Activated CD8-positive, alpha-beta T cell treated with anti-CD3 and anti-CD28 coated beads, Interleukin-2, amount 10 ng/mL, durations not matched to agents 7 days and 5 days (primary cell): ENCODE data around the gene LNX2. TPM values are rescaled to one million over a fixed set of nuclear protein-coding genes. Genes with fewer than 3 reads are reported as not detected.
"Not testable (repeated sequence)": the region's sequence is repeated elsewhere in the genome, so short reads cannot be mapped to it uniquely, and the experiment has no call there.

Experiments
- ATAC-seq: fragments of 150-1000 bp; cut with Tn5 transposase; one replicate; pipeline ENCODE4 v1.10.0; 2021; ENCODE audit warnings: moderate library complexity
- CTCF ChIA-PET: fragments of 350-600 bp; sonication (Branson Sonifier 250); formaldehyde crosslinking; loops from one replicate; lab custom pipeline; 2021; ENCODE audit warnings: antibody characterized with exemption; lab: Charles Lee
- POLR2A ChIA-PET: fragments of 350-600 bp; sonication (Branson Sonifier 250); formaldehyde crosslinking; loops from one replicate; lab custom pipeline; 2021; ENCODE audit warnings: antibody characterized with exemption; lab: Charles Lee
- DNase-seq: peaks from one replicate; pipeline ENCODE4 v3.0.0-alpha.2; 2020
- H3K27ac Mint-ChIP-seq: one replicate; pipeline ENCODE4 v1.8.0; 2021; ENCODE audit warnings: mild to moderate bottlenecking, mixed read lengths
- H3K27me3 Mint-ChIP-seq: one replicate; pipeline ENCODE4 v1.8.0; 2021; ENCODE audit warnings: low read depth, mixed read lengths
- H3K36me3 Mint-ChIP-seq: one replicate; pipeline ENCODE4 v1.8.0; 2021; ENCODE audit warnings: low read depth, mixed read lengths
- H3K4me1 Mint-ChIP-seq: one replicate; pipeline ENCODE4 v1.8.0; 2021; ENCODE audit warnings: low read depth, mixed read lengths
- H3K4me3 Mint-ChIP-seq: one replicate; pipeline ENCODE4 v1.8.0; 2021; ENCODE audit warnings: mild to moderate bottlenecking, mixed read lengths
- H3K9me3 Mint-ChIP-seq: one replicate; pipeline ENCODE4 v1.8.0; 2022; ENCODE audit warnings: mixed read lengths; ENCODE audit not compliant: insufficient read depth
- total RNA-seq, 2 experiments: library from RNA; stranded (reverse); gene quantifications; one replicate each; pipeline ENCODE4 v1.2.3, GENCODE V29; 2021

LNX2 gene
- total RNA-seq, 2 experiments from 2014 or later: 7.1 to 7.6 TPM

GRCh38 chr13:27636589-27637288 lies 16.4 kb upstream of the LNX2 start:
- Mint-ChIP-seq H3K9me3 (no peaks in the 10 kb centered on the region), H3K27ac (peak overlapping the region; percentile 45), H3K36me3 (peaks cover 24% of the 10 kb centered on the region), H3K27me3 (no peaks in the 10 kb centered on the region), H3K4me1 (peaks cover 22% of the 10 kb centered on the region), H3K4me3 (no peak overlapping the region)
- ATAC-seq (no peak), DNase-seq (no peak)
- CTCF ChIA-PET: no interaction called here
- POLR2A ChIA-PET: interaction anchor here (0.6 to 1.1 kb wide), 2 partner anchors 14 to 17 kb away, joined by 3 to 4 read pairs; no protein-coding TSS in a partner anchor

- ChIA-PET CTCF (interaction anchor here (1.4 kb wide), 1 partner anchor 12 kb away, joined by 5 read pairs; no protein-coding TSS in a partner anchor), POLR2A (interaction anchor here (0.8 kb wide), 1 partner anchor 9 kb away, joined by 3 read pairs; no protein-coding TSS in a partner anchor)
- Mint-ChIP-seq H3K27me3 (no peaks in the 10 kb centered on the region), H3K4me3 (no peak overlapping the region), H3K36me3 (peaks cover 34% of the 10 kb centered on the region), H3K4me1 (peaks cover 30% of the 10 kb centered on the region), H3K27ac (no peak overlapping the region), H3K9me3 (no peaks in the 10 kb centered on the region)
- ATAC-seq (no peak), DNase-seq (no peak)
Observed at GRCh38 chr13:27635266-27635665, 14.9 kb upstream of the LNX2 start.

GRCh38 chr13:27634791-27635190 lies 14.5 kb upstream of the LNX2 start:
- Mint-ChIP-seq H3K9me3 (no peaks in the 10 kb centered on the region), H3K27me3 (no peaks in the 10 kb centered on the region), H3K27ac (no peak overlapping the region), H3K4me3 (no peak overlapping the region), H3K36me3 (peaks cover 36% of the 10 kb centered on the region), H3K4me1 (peaks cover 32% of the 10 kb centered on the region)
- ATAC-seq: no peak
- ChIA-PET CTCF (interaction anchor here (1.4 kb wide), 1 partner anchor 12 kb away, joined by 5 read pairs; no protein-coding TSS in a partner anchor), POLR2A (interaction anchor here (0.8 kb wide), 1 partner anchor 8 kb away, joined by 3 read pairs; no protein-coding TSS in a partner anchor)
- DNase-seq: no peak

- DNase-seq (no peak), ATAC-seq (no peak)
- ChIA-PET CTCF (interaction anchor here (0.7 to 1.4 kb wide), 2 partner anchors 9 to 11 kb away, joined by 3 to 5 read pairs; no protein-coding TSS in a partner anchor), POLR2A (interaction anchor here (0.8 kb wide), 1 partner anchor 8 kb away, joined by 3 read pairs; no protein-coding TSS in a partner anchor)
- Mint-ChIP-seq H3K36me3 (peaks cover 36% of the 10 kb centered on the region), H3K27ac (no peak overlapping the region), H3K9me3 (no peaks in the 10 kb centered on the region), H3K4me1 (peaks cover 32% of the 10 kb centered on the region), H3K27me3 (no peaks in the 10 kb centered on the region), H3K4me3 (no peak overlapping the region)
Observed at GRCh38 chr13:27634231-27634630, 13.9 kb upstream of the LNX2 start.

GRCh38 chr13:27632648-27633047 lies 12.3 kb upstream of the LNX2 start:
- H3K4me3 Mint-ChIP-seq: no peak overlapping the region
- no peaks in the 10 kb centered on the region for H3K27me3 Mint-ChIP-seq
- DNase-seq (no peak), ATAC-seq (no peak)
- H3K36me3 Mint-ChIP-seq: peaks cover 42% of the 10 kb centered on the region
- ChIA-PET CTCF (interaction anchor here (1.1 to 2.3 kb wide), 4 partner anchors 9 to 198 kb away, joined by 3 to 4 read pairs (median 4); partner anchors contain the start of gene POLR1D), POLR2A (no interaction called here)
- peaks cover 31% of the 10 kb centered on the region for H3K4me1 Mint-ChIP-seq
- no peaks in the 10 kb centered on the region for H3K9me3 Mint-ChIP-seq
- no peak overlapping the region for H3K27ac Mint-ChIP-seq

GRCh38 chr13:27632214-27632613 lies 11.9 kb upstream of the LNX2 start:
- no peaks in the 10 kb centered on the region for H3K27me3 Mint-ChIP-seq
- ATAC-seq (no peak), DNase-seq (no peak)
- CTCF ChIA-PET: interaction anchor here (1.1 to 2.3 kb wide), 4 partner anchors 9 to 198 kb away, joined by 3 to 4 read pairs (median 4); partner anchors contain the start of gene POLR1D
- H3K36me3 Mint-ChIP-seq: peaks cover 45% of the 10 kb centered on the region
- no peak overlapping the region for H3K27ac Mint-ChIP-seq
- H3K9me3 Mint-ChIP-seq: no peaks in the 10 kb centered on the region
- POLR2A ChIA-PET: no interaction called here
- peaks cover 32% of the 10 kb centered on the region for H3K4me1 Mint-ChIP-seq
- H3K4me3 Mint-ChIP-seq: no peak overlapping the region

GRCh38 chr13:27631665-27632064 lies 11.3 kb upstream of the LNX2 start:
- Mint-ChIP-seq H3K27me3 (no peaks in the 10 kb centered on the region), H3K4me1 (peaks cover 31% of the 10 kb centered on the region), H3K9me3 (no peaks in the 10 kb centered on the region), H3K27ac (no peak overlapping the region), H3K36me3 (peaks cover 47% of the 10 kb centered on the region), H3K4me3 (no peak overlapping the region)
- ATAC-seq (no peak), DNase-seq (no peak)
- ChIA-PET POLR2A (no interaction called here), CTCF (interaction anchor here (1.1 to 2.3 kb wide), 3 partner anchors 10 to 199 kb away, joined by 3 to 4 read pairs (median 4); partner anchors contain the start of gene POLR1D)

- DNase-seq: no peak
- no peak for ATAC-seq
- H3K27ac Mint-ChIP-seq: no peak overlapping the region
- H3K27me3 Mint-ChIP-seq: no peaks in the 10 kb centered on the region
- POLR2A ChIA-PET: no interaction called here
- H3K9me3 Mint-ChIP-seq: no peaks in the 10 kb centered on the region
- CTCF ChIA-PET: no interaction called here
- H3K4me1 Mint-ChIP-seq: peaks cover 30% of the 10 kb centered on the region
- H3K4me3 Mint-ChIP-seq: no peak overlapping the region
- peaks cover 50% of the 10 kb centered on the region for H3K36me3 Mint-ChIP-seq
Observed at GRCh38 chr13:27631156-27631555, 10.8 kb upstream of the LNX2 start.

- CTCF ChIA-PET: interaction anchor here (0.8 kb wide), 1 partner anchor 198 kb away, joined by 3 read pairs; no protein-coding TSS in a partner anchor
- Mint-ChIP-seq H3K36me3 (peaks cover 65% of the 10 kb centered on the region), H3K4me1 (peaks cover 39% of the 10 kb centered on the region)
- H3K27me3 Mint-ChIP-seq, H3K4me3 Mint-ChIP-seq, POLR2A ChIA-PET, DNase-seq, ATAC-seq, H3K27ac Mint-ChIP-seq, H3K9me3 Mint-ChIP-seq: not testable (repeated sequence)
Observed at GRCh38 chr13:27628766-27629165, 8.4 kb upstream of the LNX2 start.

- Mint-ChIP-seq H3K27me3 (no peaks in the 10 kb centered on the region), H3K4me1 (peaks cover 46% of the 10 kb centered on the region), H3K4me3 (no peak overlapping the region), H3K9me3 (no peaks in the 10 kb centered on the region), H3K36me3 (peaks cover 68% of the 10 kb centered on the region), H3K27ac (no peak overlapping the region)
- CTCF ChIA-PET: interaction anchor here (0.8 kb wide), 1 partner anchor 199 kb away, joined by 3 read pairs; no protein-coding TSS in a partner anchor
- POLR2A ChIA-PET: no interaction called here
- DNase-seq (no peak), ATAC-seq (no peak)
Observed at GRCh38 chr13:27628081-27628480, 7.8 kb upstream of the LNX2 start.

GRCh38 chr13:27627380-27627779 lies 7.1 kb upstream of the LNX2 start:
- POLR2A ChIA-PET: no interaction called here
- H3K4me1 Mint-ChIP-seq: peaks cover 53% of the 10 kb centered on the region
- no peak overlapping the region for H3K4me3 Mint-ChIP-seq

GRCh38 chr13:27625839-27626238 lies 5.5 kb upstream of the LNX2 start:
- Mint-ChIP-seq H3K4me3 (no peak overlapping the region), H3K27ac (no peak overlapping the region), H3K36me3 (peaks cover 64% of the 10 kb centered on the region), H3K27me3 (no peaks in the 10 kb centered on the region), H3K4me1 (peaks cover 50% of the 10 kb centered on the region), H3K9me3 (no peaks in the 10 kb centered on the region)
- DNase-seq (no peak), ATAC-seq (no peak)
- ChIA-PET CTCF (no interaction called here), POLR2A (no interaction called here)

More at GRCh38 chr13:27627380-27627779, 7.1 kb upstream of the LNX2 start:
- H3K9me3 Mint-ChIP-seq: no peaks in the 10 kb centered on the region
- ATAC-seq (no peak), DNase-seq (no peak)
- H3K36me3 Mint-ChIP-seq: peaks cover 70% of the 10 kb centered on the region
- H3K27ac Mint-ChIP-seq: no peak overlapping the region
- no peaks in the 10 kb centered on the region for H3K27me3 Mint-ChIP-seq
- CTCF ChIA-PET: no interaction called here
